HG03439 (cell line): ENCODE measurements around the gene LNPEP.
"Not testable (repeated sequence)": the region's sequence is repeated elsewhere in the genome, so short reads cannot be mapped to it uniquely, and the experiment has no call there.

ENCODE experiments used
- ATAC-seq: cut with Tn5 transposase; IDR thresholded peaks from one replicate; pipeline ENCODE4 v1.9.1; 2021; ENCODE audit warnings: mild to moderate bottlenecking, moderate library complexity; ENCODE audit not compliant: unreplicated experiment

The LNPEP gene

GRCh38 chr5:97046270-97046982 is 110.5 kb downstream of the LNPEP start:
- ATAC-seq = no peak

DNA sequence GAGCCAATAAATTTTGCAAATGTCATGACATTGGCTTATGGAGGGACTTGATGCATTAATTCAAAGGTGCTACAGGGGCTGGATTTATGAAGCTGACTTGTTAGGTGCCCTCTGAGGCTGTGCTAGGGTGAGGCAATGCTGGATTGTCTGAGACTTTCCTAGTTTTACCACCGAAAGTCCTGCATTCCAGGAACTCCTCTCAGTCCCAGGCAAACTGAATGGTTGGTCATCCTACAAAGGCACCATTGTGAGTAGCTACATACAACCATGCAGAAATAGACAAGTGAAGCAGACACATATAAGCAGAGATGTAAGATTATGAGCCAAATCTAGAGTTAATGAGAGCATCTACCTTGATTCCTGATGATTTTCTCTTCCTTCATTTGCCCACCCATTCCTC is 111.2 kb downstream of the LNPEP start:
- ATAC-seq = no peak

GRCh38 chr5:97049175-97049574 is 113.3 kb downstream of the LNPEP start:
- no peak for ATAC-seq

DNA sequence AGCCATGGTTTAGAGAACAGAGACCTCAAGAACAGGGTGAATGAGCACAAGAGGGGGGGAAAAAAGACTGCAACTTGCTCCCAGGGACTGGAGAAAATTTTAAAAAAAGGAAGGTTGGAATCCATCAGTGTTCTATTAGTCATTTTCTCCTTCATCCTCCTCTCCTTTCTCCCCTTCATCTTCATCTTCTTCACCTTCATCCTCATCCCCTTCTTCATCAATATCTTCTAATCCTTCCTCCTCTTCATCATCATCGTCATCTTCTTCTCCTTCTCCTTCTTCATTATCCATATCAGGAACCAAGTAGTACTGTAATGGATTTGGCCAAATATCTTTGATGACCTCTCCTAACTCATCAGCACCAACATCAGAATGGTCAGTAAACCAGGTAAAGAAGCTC is 120.4 kb downstream of the LNPEP start:
- no peak for ATAC-seq

DNA sequence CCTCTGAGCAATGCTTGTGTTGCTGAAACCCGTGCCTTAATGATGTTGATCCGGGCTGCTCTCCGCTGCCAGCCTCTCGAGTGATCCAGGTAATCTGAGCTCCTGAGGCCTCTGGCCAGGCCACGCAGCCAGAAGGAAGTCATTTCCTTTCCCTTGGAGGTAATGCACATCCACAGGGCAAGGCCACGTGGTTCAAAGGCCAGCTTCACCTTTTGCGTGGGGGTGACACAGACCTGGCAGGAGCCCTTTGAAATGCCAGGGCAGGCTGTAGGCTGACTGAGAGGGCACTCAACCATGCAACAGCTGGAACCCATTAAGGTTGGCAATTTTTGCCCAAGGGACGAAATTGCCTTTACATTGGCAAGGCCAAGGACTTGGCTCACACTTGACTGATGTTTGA is 126.2 kb downstream of the LNPEP start:
- no peak for ATAC-seq

DNA sequence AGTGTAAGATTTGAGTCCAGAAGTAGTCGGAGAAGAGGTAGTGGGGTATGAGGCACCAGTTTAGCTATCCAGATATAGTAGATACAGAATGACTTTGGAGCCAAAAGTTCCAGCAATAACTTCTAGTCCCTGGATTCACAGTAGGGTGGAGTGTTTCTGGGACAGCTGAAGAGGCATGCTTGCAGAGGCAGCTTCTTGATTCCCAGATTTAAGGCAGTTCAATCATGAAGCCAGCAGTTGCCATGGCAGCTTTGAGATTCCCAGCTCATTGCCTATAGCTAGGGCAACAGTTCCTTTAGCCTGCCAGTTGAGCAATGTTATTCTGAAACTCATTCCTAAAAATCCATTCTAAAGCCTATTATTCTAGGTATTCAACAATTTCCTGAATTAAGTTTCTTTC is 127.4 kb downstream of the LNPEP start:
- ATAC-seq = no peak

GRCh38 chr5:97065475-97065874 is 129.6 kb downstream of the LNPEP start:
- no peak for ATAC-seq

DNA sequence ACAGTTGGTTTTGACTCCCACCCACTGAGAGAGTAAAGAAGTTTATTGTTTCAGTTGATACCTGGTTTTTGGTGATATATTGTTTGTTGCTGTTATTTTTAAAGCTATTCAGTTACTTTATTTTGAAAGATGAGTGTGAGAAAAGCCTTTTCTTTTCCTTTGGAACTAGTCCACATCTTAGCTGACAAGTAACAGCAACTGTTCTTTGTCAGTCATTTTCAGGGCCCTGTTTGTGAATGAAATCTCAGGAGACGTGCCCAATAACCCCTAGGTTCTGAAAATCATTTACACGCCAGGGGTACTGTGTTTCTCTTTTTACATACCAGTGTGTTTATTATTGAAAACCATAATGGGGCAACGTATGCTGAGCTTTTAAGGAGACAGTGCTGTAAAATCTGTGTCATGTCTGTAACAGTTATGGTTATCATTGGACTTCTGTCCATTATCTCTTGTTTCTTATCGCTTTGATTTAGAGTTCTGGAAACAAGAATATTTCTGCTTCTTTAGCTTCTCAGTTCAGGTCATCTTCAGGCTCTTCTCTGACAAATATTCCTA is 131.5 kb downstream of the LNPEP start:
- no peak for ATAC-seq

- ATAC-seq = no peak
These were observed 134.4 kb downstream of the LNPEP start for GRCh38 chr5:97070234-97070633.

DNA sequence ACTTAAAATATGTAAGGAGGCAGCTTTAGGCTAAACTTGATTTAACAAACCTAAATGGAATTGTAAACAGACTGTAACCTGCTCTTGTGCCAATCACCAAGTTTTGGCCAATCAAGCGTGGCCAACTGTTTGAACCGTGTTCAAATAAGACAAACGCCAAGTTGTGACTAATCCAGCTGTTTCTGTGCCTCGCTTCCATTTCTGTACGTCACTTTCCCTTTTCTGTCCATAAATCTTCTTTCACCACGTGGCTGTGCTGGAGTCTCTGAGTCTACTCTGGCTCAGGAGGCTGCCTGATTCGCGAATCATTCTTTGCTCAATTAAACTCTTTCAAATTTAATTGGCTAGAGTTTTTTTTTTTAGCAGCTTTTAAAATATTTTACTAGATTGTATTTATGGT is 135.2 kb downstream of the LNPEP start:
- ATAC-seq = no peak

DNA sequence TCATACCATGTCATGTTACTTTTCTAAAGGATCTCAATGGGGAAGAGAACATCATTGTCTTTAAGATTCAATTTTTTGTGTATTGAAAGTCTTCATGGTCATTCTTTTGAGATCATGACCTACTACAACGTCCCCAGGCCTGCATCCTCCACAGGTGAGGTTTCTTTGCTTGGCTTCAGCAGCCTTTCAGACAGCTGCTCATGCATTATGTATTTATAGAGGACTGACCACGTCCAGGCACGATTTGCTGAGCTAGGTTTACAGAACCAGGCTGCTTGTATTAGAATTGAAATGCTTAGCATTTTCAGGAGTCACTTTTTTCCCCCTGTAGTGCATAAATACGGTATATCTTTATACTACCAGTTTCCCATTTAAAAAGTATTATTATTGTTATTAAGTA is 136.1 kb downstream of the LNPEP start:
- ATAC-seq = no peak

GRCh38 chr5:97072696-97073095 is 136.8 kb downstream of the LNPEP start:
- no peak for ATAC-seq

DNA sequence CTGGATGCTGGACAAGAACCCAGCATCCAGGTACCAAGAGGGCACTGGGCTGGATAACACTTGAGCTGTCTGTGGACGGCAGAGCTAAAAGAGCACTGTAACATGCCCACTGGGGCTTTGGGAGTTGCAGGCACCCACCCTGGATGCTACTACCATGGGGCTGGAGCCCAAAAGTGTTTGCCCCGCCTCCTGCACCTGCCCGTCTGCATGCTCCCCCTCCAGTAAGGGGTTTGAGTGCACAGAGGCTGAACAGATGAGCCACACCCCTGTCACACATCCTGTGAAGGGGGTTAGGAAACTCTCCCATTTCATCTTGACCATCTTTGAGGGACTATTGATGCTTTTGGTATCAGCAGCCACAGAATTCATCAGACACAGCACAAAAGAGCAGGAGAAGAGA is 137.5 kb downstream of the LNPEP start:
- no peak for ATAC-seq

GRCh38 chr5:97074859-97075489 is 139.1 kb downstream of the LNPEP start:
- ATAC-seq = no peak

DNA sequence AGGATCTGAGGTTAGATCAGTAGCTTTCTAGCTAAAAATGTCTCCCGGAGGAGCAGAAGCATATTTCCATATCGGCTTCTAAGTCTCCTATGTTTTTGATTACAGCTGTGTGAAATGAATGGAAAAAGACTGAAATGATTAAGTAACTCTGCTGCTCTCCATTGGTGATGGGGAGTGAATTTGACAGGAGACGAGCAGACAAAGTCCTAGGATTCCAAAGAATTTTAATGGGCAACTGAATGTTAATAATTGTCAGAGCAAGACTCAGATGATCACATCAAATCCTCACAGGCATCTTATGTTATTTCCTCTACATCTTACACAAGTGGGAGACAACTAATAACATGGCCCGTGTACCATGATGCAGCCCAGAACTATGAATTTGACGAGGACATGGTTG is 139.8 kb downstream of the LNPEP start:
- ATAC-seq = no peak

GRCh38 chr5:97076098-97076497 is 140.2 kb downstream of the LNPEP start:
- ATAC-seq = no peak

DNA sequence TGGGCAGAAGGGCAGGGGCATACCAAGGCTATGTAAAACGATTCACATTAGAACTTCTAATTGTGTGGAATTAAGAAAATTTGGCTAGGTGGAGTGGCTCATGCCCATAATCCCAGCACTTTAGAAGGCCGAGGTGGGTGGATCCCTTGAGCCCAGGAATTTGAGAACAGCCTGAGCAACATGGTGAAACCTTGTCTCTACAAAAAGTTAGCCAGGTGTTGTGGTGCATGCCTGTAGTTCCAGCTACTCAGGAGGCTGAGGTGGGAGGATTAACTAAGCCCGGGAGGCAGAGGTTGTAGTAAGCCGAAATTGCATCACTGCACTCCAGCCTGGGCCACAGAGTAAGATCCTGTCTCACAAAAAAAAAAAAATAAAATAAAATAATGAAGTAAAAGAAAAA is 141.4 kb downstream of the LNPEP start:
- ATAC-seq = no peak

GRCh38 chr5:97078958-97079743 is 143.3 kb downstream of the LNPEP start:
- no peak for ATAC-seq

DNA sequence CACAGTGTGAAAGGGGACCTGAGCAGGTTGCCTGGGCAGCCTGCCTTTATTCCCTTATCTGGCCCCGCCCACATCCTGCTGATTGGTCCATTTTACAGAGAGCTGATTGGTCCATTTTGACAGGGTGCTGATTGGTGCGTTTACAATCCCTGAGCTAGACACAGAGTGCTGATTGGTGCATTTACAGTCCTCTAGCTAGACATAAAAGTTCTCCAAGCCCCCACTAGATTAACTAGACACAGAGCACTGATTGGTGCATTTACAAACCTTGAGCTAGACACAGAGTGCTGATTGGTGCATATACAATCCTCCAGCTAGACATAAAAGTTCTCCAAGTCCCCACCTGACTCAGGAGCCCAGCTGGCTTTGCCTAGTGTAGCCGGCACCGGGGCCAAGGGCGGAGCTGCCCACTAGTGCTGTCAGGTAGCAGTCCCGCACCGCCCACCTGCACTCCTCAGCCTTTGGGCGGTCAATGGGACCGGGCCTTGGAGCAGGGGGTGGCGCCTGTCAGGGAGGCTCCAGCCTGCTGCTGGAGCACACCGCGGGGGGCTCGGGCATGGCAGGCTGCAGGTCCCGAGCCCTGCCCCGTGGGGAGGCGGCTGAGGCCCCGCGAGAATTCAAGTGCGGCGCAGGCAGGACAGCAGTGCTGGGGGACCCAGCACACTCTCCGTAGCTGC is 149.0 kb downstream of the LNPEP start:
- ATAC-seq = not testable (repeated sequence)

GRCh38 chr5:97085459-97086181 is 149.7 kb downstream of the LNPEP start:
- ATAC-seq = no peak
